Activated CD4-positive, alpha-beta T cell treated with anti-CD3 and anti-CD28 coated beads, Interleukin-2, amount 10 ng/mL, durations not matched to agents 24 days and 14 days (primary cell): Measurements from ENCODE around the gene FABP2. TPM values are rescaled to one million over a fixed set of nuclear protein-coding genes. Genes with fewer than 3 reads are reported as not detected.

Experiments used
- DNase-seq: peaks from one replicate; pipeline ENCODE4 v3.0.0; 2022
- H3K27ac Mint-ChIP-seq: one replicate; pipeline ENCODE4 v1.8.0; 2022; ENCODE audit warnings: mild to moderate bottlenecking, mixed read lengths
- H3K27me3 Mint-ChIP-seq: one replicate; pipeline ENCODE4 v1.8.0; 2022; ENCODE audit warnings: mixed read lengths
- H3K36me3 Mint-ChIP-seq: one replicate; pipeline ENCODE4 v1.8.0; 2022; ENCODE audit warnings: low read depth, mild to moderate bottlenecking, mixed read lengths
- H3K4me1 Mint-ChIP-seq: one replicate; pipeline ENCODE4 v1.8.0; 2021; ENCODE audit warnings: mixed read lengths
- H3K4me3 Mint-ChIP-seq: one replicate; pipeline ENCODE4 v1.8.0; 2022; ENCODE audit warnings: mild to moderate bottlenecking, moderate library complexity, mixed read lengths
- H3K9me3 Mint-ChIP-seq: one replicate; pipeline ENCODE4 v1.8.0; 2021; ENCODE audit warnings: mixed read lengths
- intact Hi-C: fragments of 100-400 bp; cut with micrococcal nuclease; formaldehyde crosslinking; loops from one replicate; pipeline ENCODE4 v1.15.1; 2023
- total RNA-seq: library from RNA; stranded (reverse); gene quantifications from 2 replicates; pipeline ENCODE4 v1.2.3, GENCODE V29; 2022

The FABP2 gene
- total RNA-seq, 1 donor from 2014 or later = not detected

GRCh38 chr4:119271361-119272085 is 50.4 kb downstream of the FABP2 start:
- no peaks in the 10 kb centered on the region for H3K9me3 Mint-ChIP-seq
- H3K4me1 Mint-ChIP-seq = peaks cover 2% of the 10 kb centered on the region
- no peak overlapping the region for H3K27ac Mint-ChIP-seq
- intact Hi-C loops = no loop called here
- H3K36me3 Mint-ChIP-seq = peaks cover 22% of the 10 kb centered on the region
- DNase-seq = no peak
- H3K27me3 Mint-ChIP-seq = no peaks in the 10 kb centered on the region
- H3K4me3 Mint-ChIP-seq = no peak overlapping the region

GRCh38 chr4:119268466-119268865 is 53.5 kb downstream of the FABP2 start:
- Mint-ChIP-seq H3K36me3 (peaks cover 32% of the 10 kb centered on the region), H3K27ac (no peak overlapping the region), H3K27me3 (no peaks in the 10 kb centered on the region), H3K4me1 (peaks cover 11% of the 10 kb centered on the region), H3K9me3 (peaks cover 8% of the 10 kb centered on the region), H3K4me3 (no peak overlapping the region)
- intact Hi-C loops = no loop called here
- DNase-seq = no peak

Other genes starting within 250 kb of the FABP2 start
- not detected in 2 replicates for gene MYOZ2, start 186.3 kb downstream of the FABP2 start, total RNA-seq
- 6.2 and 7.3 TPM in 2 replicates for gene USP53, start 109.4 kb downstream of the FABP2 start, total RNA-seq